ENCODE measurements around the gene ADGRL2. TPM values are rescaled to one million over a fixed set of nuclear protein-coding genes. Genes with fewer than 3 reads are reported as not detected.

The ADGRL2 gene
- total and polyA plus RNA-seq, 2 experiments from 2014 or later: 38.2 to 90.3 TPM

DNA sequence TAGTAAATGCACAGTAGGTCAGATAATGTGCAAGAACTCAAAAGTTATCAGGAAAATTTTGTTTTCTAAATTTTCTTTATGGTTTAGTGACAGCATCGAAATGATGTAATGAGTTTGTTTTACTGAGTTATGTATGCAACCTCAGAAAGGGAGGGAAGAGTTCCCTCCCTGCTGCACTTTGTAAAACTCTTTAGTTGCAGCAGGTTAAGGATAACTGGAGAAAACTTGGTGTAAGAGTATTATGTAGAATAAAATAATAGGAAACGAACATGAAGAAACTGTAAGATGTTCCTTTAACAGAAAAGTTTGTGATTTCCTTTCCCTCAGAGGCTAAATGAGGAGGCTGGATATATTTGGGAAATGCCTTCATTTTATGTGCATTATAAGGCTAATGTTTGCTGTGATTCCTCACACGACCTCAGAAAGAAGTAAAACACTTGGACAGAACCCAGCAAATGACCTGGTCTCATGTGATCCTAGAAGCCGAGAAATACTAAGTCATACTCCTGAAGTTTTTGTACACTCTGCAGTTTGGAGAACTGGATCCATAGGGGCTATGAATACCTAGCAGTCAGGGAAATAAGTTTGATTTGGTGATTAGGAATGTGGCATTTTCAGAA is 35.4 kb downstream of the ADGRL2 start:
- H3K4me3 ChIP-seq: no peak overlapping the region
- H3F3A ChIP-seq (replicated peaks; ENCODE audit: low read depth): no peaks in the 10 kb centered on the region
- no peaks in the 10 kb centered on the region for H3K9me2 ChIP-seq (ENCODE audit: insufficient read depth)
- Mint-ChIP-seq H3K27ac (no peak overlapping the region), H3K4me1 (peaks cover 47% of the 10 kb centered on the region), H3K4me3 (no peak overlapping the region), H3K27me3 (ENCODE audit: insufficient read depth, low read depth, poor library complexity) (no peaks in the 10 kb centered on the region), H3K9me3 (no peaks in the 10 kb centered on the region), H3K36me3 (ENCODE audit: low read depth) (peaks cover 6% of the 10 kb centered on the region; the same call in 2 of the 3 replicates)
- DNase-seq (ENCODE audit: low spot score) (no peak), ATAC-seq (no peak)
- H3K79me2 ChIP-seq (replicated peaks; ENCODE audit: insufficient read depth): peaks cover 94% of the 10 kb centered on the region
- no peak overlapping the region for H3K4me2 ChIP-seq
- H3K27ac ChIP-seq (ENCODE audit: low read depth): no peak overlapping the region
- H3K27me3 ChIP-seq (ENCODE audit: insufficient read depth): no peaks in the 10 kb centered on the region
- no peaks in the 10 kb centered on the region for H3K36me3 ChIP-seq (ENCODE audit: insufficient read depth)
- TF ChIP-seq ZNF331 (CRISPR knock-in tag; IDR thresholded peaks at IDR 0.05; ENCODE audit: low read depth) (no peak), JUNB (IDR thresholded peaks at IDR 0.05; ENCODE audit: unreplicated experiment) (no peak), CREB1 (CRISPR knock-in tag; IDR thresholded peaks at IDR 0.05; ENCODE audit: low read depth) (no peak), STAT1 (IDR thresholded peaks at IDR 0.05; ENCODE audit: unreplicated experiment) (no peak), EZH2 (IDR thresholded peaks at IDR 0.05; ENCODE audit: low read depth, unreplicated experiment) (no peak)
- TF ChIP-seq, protein P1, sequence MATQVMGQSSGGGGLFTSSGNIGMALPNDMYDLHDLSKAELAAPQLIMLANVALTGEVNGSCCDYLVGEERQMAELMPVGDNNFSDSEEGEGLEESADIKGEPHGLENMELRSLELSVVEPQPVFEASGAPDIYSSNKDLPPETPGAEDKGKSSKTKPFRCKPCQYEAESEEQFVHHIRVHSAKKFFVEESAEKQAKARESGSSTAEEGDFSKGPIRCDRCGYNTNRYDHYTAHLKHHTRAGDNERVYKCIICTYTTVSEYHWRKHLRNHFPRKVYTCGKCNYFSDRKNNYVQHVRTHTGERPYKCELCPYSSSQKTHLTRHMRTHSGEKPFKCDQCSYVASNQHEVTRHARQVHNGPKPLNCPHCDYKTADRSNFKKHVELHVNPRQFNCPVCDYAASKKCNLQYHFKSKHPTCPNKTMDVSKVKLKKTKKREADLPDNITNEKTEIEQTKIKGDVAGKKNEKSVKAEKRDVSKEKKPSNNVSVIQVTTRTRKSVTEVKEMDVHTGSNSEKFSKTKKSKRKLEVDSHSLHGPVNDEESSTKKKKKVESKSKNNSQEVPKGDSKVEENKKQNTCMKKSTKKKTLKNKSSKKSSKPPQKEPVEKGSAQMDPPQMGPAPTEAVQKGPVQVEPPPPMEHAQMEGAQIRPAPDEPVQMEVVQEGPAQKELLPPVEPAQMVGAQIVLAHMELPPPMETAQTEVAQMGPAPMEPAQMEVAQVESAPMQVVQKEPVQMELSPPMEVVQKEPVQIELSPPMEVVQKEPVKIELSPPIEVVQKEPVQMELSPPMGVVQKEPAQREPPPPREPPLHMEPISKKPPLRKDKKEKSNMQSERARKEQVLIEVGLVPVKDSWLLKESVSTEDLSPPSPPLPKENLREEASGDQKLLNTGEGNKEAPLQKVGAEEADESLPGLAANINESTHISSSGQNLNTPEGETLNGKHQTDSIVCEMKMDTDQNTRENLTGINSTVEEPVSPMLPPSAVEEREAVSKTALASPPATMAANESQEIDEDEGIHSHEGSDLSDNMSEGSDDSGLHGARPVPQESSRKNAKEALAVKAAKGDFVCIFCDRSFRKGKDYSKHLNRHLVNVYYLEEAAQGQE (IDR thresholded peaks at IDR 0.05; ENCODE audit: unreplicated experiment): no peak
- TF ChIP-seq, protein P2, sequence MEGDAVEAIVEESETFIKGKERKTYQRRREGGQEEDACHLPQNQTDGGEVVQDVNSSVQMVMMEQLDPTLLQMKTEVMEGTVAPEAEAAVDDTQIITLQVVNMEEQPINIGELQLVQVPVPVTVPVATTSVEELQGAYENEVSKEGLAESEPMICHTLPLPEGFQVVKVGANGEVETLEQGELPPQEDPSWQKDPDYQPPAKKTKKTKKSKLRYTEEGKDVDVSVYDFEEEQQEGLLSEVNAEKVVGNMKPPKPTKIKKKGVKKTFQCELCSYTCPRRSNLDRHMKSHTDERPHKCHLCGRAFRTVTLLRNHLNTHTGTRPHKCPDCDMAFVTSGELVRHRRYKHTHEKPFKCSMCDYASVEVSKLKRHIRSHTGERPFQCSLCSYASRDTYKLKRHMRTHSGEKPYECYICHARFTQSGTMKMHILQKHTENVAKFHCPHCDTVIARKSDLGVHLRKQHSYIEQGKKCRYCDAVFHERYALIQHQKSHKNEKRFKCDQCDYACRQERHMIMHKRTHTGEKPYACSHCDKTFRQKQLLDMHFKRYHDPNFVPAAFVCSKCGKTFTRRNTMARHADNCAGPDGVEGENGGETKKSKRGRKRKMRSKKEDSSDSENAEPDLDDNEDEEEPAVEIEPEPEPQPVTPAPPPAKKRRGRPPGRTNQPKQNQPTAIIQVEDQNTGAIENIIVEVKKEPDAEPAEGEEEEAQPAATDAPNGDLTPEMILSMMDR (conservative IDR thresholded peaks at IDR 0.05; ENCODE audit: low read depth in 2 of 2): no peak
- H4K20me1 ChIP-seq (replicated peaks; ENCODE audit: insufficient read depth): peaks cover 9% of the 10 kb centered on the region; the same call in 1 of the 2 replicates
- peaks cover 28% of the 10 kb centered on the region for H3K4me1 ChIP-seq (ENCODE audit: insufficient read depth)
- H2AFZ ChIP-seq: no peak overlapping the region

DNA sequence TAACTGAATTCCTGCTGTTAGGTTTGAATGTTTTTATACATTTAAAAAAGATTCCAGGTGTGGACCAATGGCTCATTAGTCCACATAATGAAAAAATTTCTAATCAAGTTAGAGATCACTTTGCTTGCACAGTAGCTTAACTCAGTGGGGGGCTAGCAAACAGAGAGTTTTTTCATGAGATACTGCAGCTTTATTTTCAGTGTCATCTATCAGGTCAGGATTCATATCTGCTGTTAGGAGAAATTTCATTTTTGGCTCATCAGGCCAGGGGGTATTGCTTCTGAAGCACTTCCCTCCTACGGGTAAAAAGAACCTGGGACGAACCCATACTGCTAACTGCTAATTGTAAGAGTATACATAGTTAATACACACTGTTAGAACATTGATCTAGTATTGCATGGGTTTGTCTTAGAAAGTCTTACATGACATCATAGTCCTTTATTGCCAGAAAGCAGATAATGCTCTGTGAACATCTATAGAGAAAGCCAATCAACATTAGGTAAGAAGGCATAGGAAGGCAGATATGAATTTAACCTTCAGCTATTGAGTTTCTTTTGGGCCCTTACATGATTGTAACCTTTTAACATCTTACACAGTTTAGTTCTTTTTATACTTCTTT is 38.0 kb downstream of the ADGRL2 start:
- no peaks in the 10 kb centered on the region for H3K27me3 ChIP-seq (ENCODE audit: insufficient read depth)
- peaks cover 17% of the 10 kb centered on the region for H3K4me1 ChIP-seq (ENCODE audit: insufficient read depth)
- Mint-ChIP-seq H3K27me3 (ENCODE audit: insufficient read depth, low read depth, poor library complexity) (no peaks in the 10 kb centered on the region), H3K4me1 (peaks cover 32% of the 10 kb centered on the region), H3K27ac (no peak overlapping the region; the same call in 1 of the 2 replicates), H3K4me3 (no peak overlapping the region), H3K9me3 (no peaks in the 10 kb centered on the region), H3K36me3 (ENCODE audit: low read depth) (peaks cover 14% of the 10 kb centered on the region; the same call in 2 of the 3 replicates)
- ATAC-seq: no peak
- H3K27ac ChIP-seq (ENCODE audit: low read depth): no peak overlapping the region
- DNase-seq (ENCODE audit: low spot score): no peak
- no peak overlapping the region for H2AFZ ChIP-seq
- no peaks in the 10 kb centered on the region for H3K9me2 ChIP-seq (ENCODE audit: insufficient read depth)
- no peak overlapping the region for H3K4me3 ChIP-seq
- no peaks in the 10 kb centered on the region for H3F3A ChIP-seq (replicated peaks; ENCODE audit: low read depth)
- peaks cover 92% of the 10 kb centered on the region for H3K79me2 ChIP-seq (replicated peaks; ENCODE audit: insufficient read depth)
- H3K4me2 ChIP-seq: no peak overlapping the region
- H3K36me3 ChIP-seq (ENCODE audit: insufficient read depth): no peaks in the 10 kb centered on the region
- H4K20me1 ChIP-seq (replicated peaks; ENCODE audit: insufficient read depth): peaks cover 7% of the 10 kb centered on the region; the same call in 1 of the 2 replicates
- no peak for TF ChIP-seq NANOG (IDR thresholded peaks at IDR 0.05; ENCODE audit: borderline replicate concordance)
- TF ChIP-seq ZNF331 (CRISPR knock-in tag; IDR thresholded peaks at IDR 0.05; ENCODE audit: low read depth): no peak
- TF ChIP-seq JUNB (IDR thresholded peaks at IDR 0.05; ENCODE audit: unreplicated experiment): no peak
- TF ChIP-seq, protein P1 (IDR thresholded peaks at IDR 0.05; ENCODE audit: unreplicated experiment): no peak
- no peak for TF ChIP-seq POLR2AphosphoS5 (IDR thresholded peaks at IDR 0.05; ENCODE audit: low read depth)
- TF ChIP-seq CREB1 (CRISPR knock-in tag; IDR thresholded peaks at IDR 0.05; ENCODE audit: low read depth): no peak
- no peak for TF ChIP-seq STAT1 (IDR thresholded peaks at IDR 0.05; ENCODE audit: unreplicated experiment)
- TF ChIP-seq, protein P2 (conservative IDR thresholded peaks at IDR 0.05; ENCODE audit: low read depth in 2 of 2): no peak
- TF ChIP-seq EZH2 (IDR thresholded peaks at IDR 0.05; ENCODE audit: low read depth, unreplicated experiment): no peak
